OCI-LY7 (cell line): Measurements from ENCODE around the gene PCYOX1L. TPM values are rescaled to one million over a fixed set of nuclear protein-coding genes. Genes with fewer than 3 reads are reported as not detected.
A peak's percentile ranks its signal among the peaks of the same experiment; 100 is the strongest.

Experiments used
- BruUV-seq: library from RNA; stranded (reverse); fragments of 400-500 nt; replicated peaks from 2 replicates; lab custom pipeline; 2021; lab: Mats Ljungman, UMichigan
- CTCF ChIA-PET: fragments of 300-600 bp; sonication (Branson Sonifier 250); formaldehyde crosslinking; loops from one replicate; lab custom pipeline; 2022; ENCODE audit warnings: antibody characterized with exemption; ENCODE audit not compliant: unreplicated experiment; lab: Charles Lee
- POLR2A ChIA-PET: fragments of 300-600 bp; sonication (Branson Sonifier 250); formaldehyde crosslinking; loops from one replicate; lab custom pipeline; 2022; ENCODE audit warnings: antibody characterized with exemption; lab: Charles Lee
- DNase-seq: peaks from one replicate; pipeline ENCODE4 v3.0.0-alpha.2; 2015; ENCODE audit warnings: low spot score
- H2AFZ ChIP-seq: fragments of 200-600 bp; sonication (generic), shearing (Covaris generic); 2 replicates; pipeline ENCODE4 v1.6.1; 2014; ENCODE audit warnings: mild to moderate bottlenecking, antibody characterized with exemption, low read length, moderate library complexity
- H3K27ac ChIP-seq: fragments of 200-600 bp; sonication (generic); 2 replicates; pipeline ENCODE4 v1.5.1; 2014; ENCODE audit warnings: mixed run types, low read depth, mild to moderate bottlenecking, moderate library complexity, low read length, inconsistent platforms; ENCODE audit not compliant: poor library complexity, severe bottlenecking
- H3K36me3 ChIP-seq: fragments of 200-600 bp; sonication (generic); 2 replicates; pipeline ENCODE4 v1.6.1; 2014; ENCODE audit warnings: mild to moderate bottlenecking, antibody characterized with exemption, low read length, moderate library complexity, mixed read lengths; ENCODE audit not compliant: insufficient read depth
- H3K4me1 ChIP-seq: fragments of 200-600 bp; sonication (generic); 2 replicates; pipeline ENCODE4 v1.5.1; 2014; ENCODE audit warnings: mild to moderate bottlenecking, low read length; ENCODE audit not compliant: insufficient read depth, poor library complexity, severe bottlenecking
- H3K4me2 ChIP-seq: fragments of 200-600 bp; sonication (generic); 2 replicates; pipeline ENCODE4 v1.6.1; 2014; ENCODE audit warnings: mild to moderate bottlenecking, low read length
- H3K4me3 ChIP-seq: fragments of 200-600 bp; sonication (generic); 2 replicates; pipeline ENCODE4 v1.5.1; 2014; ENCODE audit warnings: mild to moderate bottlenecking, low read depth, low read length; ENCODE audit not compliant: poor library complexity, severe bottlenecking
- H3K79me2 ChIP-seq: fragments of 200-600 bp; sonication (generic); 2 replicates; pipeline ENCODE4 v1.6.1; 2016; ENCODE audit warnings: low read depth, mild to moderate bottlenecking, low read length, moderate library complexity, mixed read lengths; ENCODE audit not compliant: insufficient read depth
- H3K9me2 ChIP-seq: fragments of 200-600 bp; sonication (generic); 2 replicates; pipeline ENCODE4 v1.6.1; 2016; ENCODE audit warnings: mild to moderate bottlenecking, low read length, mixed read lengths; ENCODE audit not compliant: insufficient read depth
- H3K9me3 ChIP-seq: fragments of 200-600 bp; sonication (generic); 2 replicates; pipeline ENCODE4 v1.6.1; 2014; ENCODE audit warnings: mild to moderate bottlenecking, mixed run types, low read length, mixed read lengths
- H4K20me1 ChIP-seq: fragments of 200-600 bp; sonication (generic); 2 replicates; pipeline ENCODE4 v1.6.1; 2014; ENCODE audit warnings: mild to moderate bottlenecking, antibody characterized with exemption, low read length, moderate library complexity, mixed read lengths; ENCODE audit not compliant: insufficient read depth
- CTCF ChIP-seq: fragments of 200-600 bp; sonication (generic); conservative IDR thresholded peaks from 2 replicates; pipeline ENCODE4 v1.5.1; 2014; ENCODE audit warnings: mild to moderate bottlenecking, antibody characterized with exemption, low read length, moderate library complexity, mixed read lengths
- EZH2phosphoT487 ChIP-seq: fragments of 200-600 bp; sonication (generic); IDR thresholded peaks from 2 replicates; pipeline ENCODE4 v1.6.1; 2018; ENCODE audit warnings: low read depth, borderline replicate concordance, mild to moderate bottlenecking, mixed run types, antibody characterized with exemption, low read length, moderate library complexity, mixed read lengths
- intact Hi-C: fragments of 100-400 bp; cut with micrococcal nuclease; formaldehyde crosslinking; loops from one replicate; pipeline ENCODE4 v1.10.0; 2022; ENCODE audit not compliant: unreplicated experiment
- total RNA-seq, 2 experiments: library from RNA; depleted of rRNA in 1 of 2; stranded (reverse); fragments of >200 nt in 1 of 2; shearing (Covaris generic) in 1 of 2; gene quantifications; 2 replicates each; pipeline ENCODE4 v1.2.3, GENCODE V29; 2014 to 2022

PCYOX1L gene
- total RNA-seq, 2 experiments from 2014 or later: 22.5 to 33.3 TPM

- TF ChIP-seq EZH2phosphoT487 (no peak), CTCF (no peak)
- DNase-seq: no peak
- no peak overlapping the region for H3K4me2 ChIP-seq
- H3K9me2 ChIP-seq: no peaks in the 10 kb centered on the region
- intact Hi-C loops: loop anchor here (1.0 kb wide), 1 partner anchor 54 kb away; no protein-coding TSS in a partner anchor
- no peaks in the 10 kb centered on the region for H3K36me3 ChIP-seq
- ChIA-PET POLR2A (interaction anchor here (0.6 to 1.1 kb wide), 2 partner anchors 13 to 37 kb away, joined by 3 to 4 read pairs; partner anchors contain the start of gene PCYOX1L), CTCF (interaction anchor here (1.4 kb wide), 2 partner anchors 51 to 76 kb away, joined by 5 to 7 read pairs; no protein-coding TSS in a partner anchor)
- no peak overlapping the region for H3K4me3 ChIP-seq
- no peaks in the 10 kb centered on the region for H3K9me3 ChIP-seq
- H3K4me1 ChIP-seq: peaks cover 5% of the 10 kb centered on the region
- BruUV-seq: no TSS peak
- no peak overlapping the region for H3K27ac ChIP-seq
- no peaks in the 10 kb centered on the region for H3K79me2 ChIP-seq
- H2AFZ ChIP-seq: no peak overlapping the region
- no peaks in the 10 kb centered on the region for H4K20me1 ChIP-seq
Measured at GRCh38 chr5:149370878-149371277, 13.0 kb downstream of the PCYOX1L start.

- H3K4me1 ChIP-seq: peaks cover 5% of the 10 kb centered on the region
- H3K36me3 ChIP-seq: no peaks in the 10 kb centered on the region
- H3K79me2 ChIP-seq: no peaks in the 10 kb centered on the region
- no peaks in the 10 kb centered on the region for H3K9me3 ChIP-seq
- H3K27ac ChIP-seq: no peak overlapping the region
- BruUV-seq: no TSS peak
- H3K4me3 ChIP-seq: no peak overlapping the region
- no peak overlapping the region for H3K4me2 ChIP-seq
- intact Hi-C loops: loop anchor here (1.0 kb wide), 1 partner anchor 54 kb away; no protein-coding TSS in a partner anchor
- CTCF ChIA-PET: interaction anchor here (0.5 to 1.7 kb wide), 6 partner anchors 10 to 215 kb away, joined by 3 to 10 read pairs (median 6); no protein-coding TSS in a partner anchor
- H2AFZ ChIP-seq: no peak overlapping the region
- H4K20me1 ChIP-seq: no peaks in the 10 kb centered on the region
- TF ChIP-seq EZH2phosphoT487: no peak
- peak; percentile 81 for TF ChIP-seq CTCF
- POLR2A ChIA-PET: interaction anchor here (0.8 to 1.1 kb wide), 4 partner anchors 14 to 56 kb away, joined by 3 read pairs; partner anchors contain the start of gene PCYOX1L
- DNase-seq: peak; percentile 77
- H3K9me2 ChIP-seq: no peaks in the 10 kb centered on the region
Measured at GRCh38 chr5:149371296-149371962, 13.6 kb downstream of the PCYOX1L start.
